SJCRH30 (cell line): ENCODE measurements around the gene HCRTR2. TPM values are rescaled to one million over a fixed set of nuclear protein-coding genes. Genes with fewer than 3 reads are reported as not detected.
A peak's percentile ranks its signal among the peaks of the same experiment; 100 is the strongest.
"Not testable (repeated sequence)": the region's sequence is repeated elsewhere in the genome, so short reads cannot be mapped to it uniquely, and the experiment has no call there.

Source experiments
- DNase-seq, 2 experiments: peaks; one replicate each; pipeline ENCODE4 v3.0.0-alpha.2; 2015 to 2020
- H3K27ac ChIP-seq: fragments of 250-450 bp; sonication (Bioruptor Pico); 2 replicates; pipeline ENCODE4 v1.5.1; 2020; ENCODE audit warnings: mild to moderate bottlenecking, moderate library complexity
- H3K27me3 ChIP-seq: fragments of 250-450 bp; sonication (Bioruptor Pico); 2 replicates; pipeline ENCODE4 v1.5.1; 2020; ENCODE audit warnings: mild to moderate bottlenecking, moderate library complexity
- H3K36me3 ChIP-seq: fragments of 250-450 bp; sonication (Bioruptor Pico); 2 replicates; pipeline ENCODE4 v1.5.1; 2020; ENCODE audit warnings: mild to moderate bottlenecking, moderate library complexity
- H3K4me1 ChIP-seq: fragments of 250-450 bp; sonication (Bioruptor Pico); 2 replicates; pipeline ENCODE4 v1.5.1; 2020; ENCODE audit warnings: mild to moderate bottlenecking, moderate library complexity
- H3K4me3 ChIP-seq: fragments of 250-450 bp; sonication (Bioruptor Pico); 2 replicates; pipeline ENCODE4 v1.5.1; 2020; ENCODE audit warnings: mild to moderate bottlenecking, moderate library complexity
- H3K9me3 ChIP-seq: fragments of 250-450 bp; sonication (Bioruptor Pico); replicated peaks from 2 replicates; pipeline ENCODE4 v1.5.1; 2020; ENCODE audit warnings: mild to moderate bottlenecking, moderate library complexity
- total RNA-seq: library from RNA; depleted of rRNA; stranded (reverse); fragments of >200 nt; shearing (Covaris generic); gene quantifications from 2 replicates; pipeline ENCODE4 v1.2.3, GENCODE V29; 2014

HCRTR2 gene
- total RNA-seq, 1 experiment from 2014 or later: 0.04 TPM

DNA sequence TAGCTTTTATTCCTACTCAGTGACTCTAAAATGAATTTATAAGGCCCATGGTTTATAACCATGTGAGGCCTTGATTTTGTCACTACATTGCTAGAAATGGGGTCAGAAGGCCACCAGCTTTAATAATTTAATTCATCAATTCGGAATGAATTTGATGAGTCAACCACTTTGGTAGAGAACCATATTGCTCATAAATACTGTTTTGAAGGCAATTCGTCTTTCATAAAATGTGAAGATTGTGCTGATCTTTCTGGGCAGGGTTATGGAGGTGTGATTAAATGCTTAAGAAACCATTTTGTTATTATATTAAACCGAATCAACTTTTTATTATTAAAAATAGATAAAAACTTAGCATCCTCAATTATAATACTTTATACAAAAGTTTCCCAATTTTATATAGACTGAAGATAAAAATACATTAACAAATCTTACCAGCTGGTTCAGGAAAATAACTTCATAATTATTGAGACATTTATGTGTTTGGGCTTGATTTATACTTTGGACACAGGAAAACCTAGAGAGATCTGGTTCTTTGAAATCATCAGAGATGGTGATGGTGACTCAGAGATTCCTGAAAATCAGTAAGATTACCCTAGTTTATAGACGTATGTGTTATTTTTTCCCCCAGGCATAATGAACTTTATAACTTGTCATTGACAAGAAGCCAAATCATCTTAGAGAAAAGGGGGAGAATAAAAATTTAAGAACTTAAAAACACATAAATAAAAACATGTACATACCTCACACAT, 10.6 kb downstream of the HCRTR2 start:
- H3K9me3 ChIP-seq: no peaks in the 10 kb centered on the region
- H3K27ac ChIP-seq: no peak overlapping the region
- H3K27me3 ChIP-seq: no peaks in the 10 kb centered on the region
- H3K4me1 ChIP-seq: peaks cover 9% of the 10 kb centered on the region
- no peak for DNase-seq
- no peaks in the 10 kb centered on the region for H3K36me3 ChIP-seq
- no peak overlapping the region for H3K4me3 ChIP-seq

DNA sequence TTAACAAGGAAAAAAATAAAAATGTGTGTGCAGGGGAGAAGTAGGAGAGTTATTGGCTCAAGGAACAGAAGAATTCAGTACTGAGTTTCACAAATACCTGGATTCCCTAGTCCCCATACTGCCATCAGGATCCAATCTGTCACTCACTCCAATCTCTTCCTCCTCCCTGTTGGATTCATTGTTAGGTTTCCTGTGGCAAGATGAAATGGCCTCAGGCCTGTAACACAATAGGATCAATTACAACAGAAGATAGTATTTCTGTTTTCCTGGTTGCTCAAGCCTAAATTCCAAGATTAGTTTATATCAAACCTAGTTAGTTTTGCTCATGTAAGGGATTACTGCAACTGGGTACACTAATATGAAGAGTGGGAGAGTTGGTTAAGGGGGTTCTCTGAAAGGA, 24.4 kb downstream of the HCRTR2 start:
- Histone ChIP-seq H3K27me3 (no peaks in the 10 kb centered on the region), H3K27ac (no peak overlapping the region), H3K36me3 (no peaks in the 10 kb centered on the region), H3K9me3 (no peaks in the 10 kb centered on the region), H3K4me1 (no peaks in the 10 kb centered on the region; the same call in 1 of the 2 replicates), H3K4me3 (no peak overlapping the region)
- no peak for DNase-seq

DNA sequence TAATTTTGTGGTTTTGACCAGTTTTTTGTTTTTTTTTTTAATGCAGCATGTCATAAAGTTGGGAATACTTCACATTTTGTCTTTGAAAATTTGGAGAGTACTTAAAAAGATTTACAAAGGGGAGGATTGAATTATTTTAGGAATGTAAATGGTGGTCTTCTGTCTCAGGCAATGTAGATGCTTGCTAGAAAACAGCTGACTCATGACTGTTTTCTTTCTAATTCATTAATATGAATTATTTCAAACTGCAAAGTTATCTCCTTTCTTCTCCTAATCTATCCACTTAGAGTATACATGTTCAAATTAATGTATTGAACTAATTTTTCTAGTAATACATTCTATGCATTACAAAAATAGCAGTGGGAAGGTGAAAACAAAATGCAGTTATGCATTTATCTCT, 24.9 kb downstream of the HCRTR2 start:
- Histone ChIP-seq H3K27ac (no peak overlapping the region), H3K4me1 (no peaks in the 10 kb centered on the region; the same call in 1 of the 2 replicates), H3K9me3 (no peaks in the 10 kb centered on the region), H3K27me3 (no peaks in the 10 kb centered on the region), H3K36me3 (no peaks in the 10 kb centered on the region), H3K4me3 (no peak overlapping the region)
- no peak for DNase-seq

DNA sequence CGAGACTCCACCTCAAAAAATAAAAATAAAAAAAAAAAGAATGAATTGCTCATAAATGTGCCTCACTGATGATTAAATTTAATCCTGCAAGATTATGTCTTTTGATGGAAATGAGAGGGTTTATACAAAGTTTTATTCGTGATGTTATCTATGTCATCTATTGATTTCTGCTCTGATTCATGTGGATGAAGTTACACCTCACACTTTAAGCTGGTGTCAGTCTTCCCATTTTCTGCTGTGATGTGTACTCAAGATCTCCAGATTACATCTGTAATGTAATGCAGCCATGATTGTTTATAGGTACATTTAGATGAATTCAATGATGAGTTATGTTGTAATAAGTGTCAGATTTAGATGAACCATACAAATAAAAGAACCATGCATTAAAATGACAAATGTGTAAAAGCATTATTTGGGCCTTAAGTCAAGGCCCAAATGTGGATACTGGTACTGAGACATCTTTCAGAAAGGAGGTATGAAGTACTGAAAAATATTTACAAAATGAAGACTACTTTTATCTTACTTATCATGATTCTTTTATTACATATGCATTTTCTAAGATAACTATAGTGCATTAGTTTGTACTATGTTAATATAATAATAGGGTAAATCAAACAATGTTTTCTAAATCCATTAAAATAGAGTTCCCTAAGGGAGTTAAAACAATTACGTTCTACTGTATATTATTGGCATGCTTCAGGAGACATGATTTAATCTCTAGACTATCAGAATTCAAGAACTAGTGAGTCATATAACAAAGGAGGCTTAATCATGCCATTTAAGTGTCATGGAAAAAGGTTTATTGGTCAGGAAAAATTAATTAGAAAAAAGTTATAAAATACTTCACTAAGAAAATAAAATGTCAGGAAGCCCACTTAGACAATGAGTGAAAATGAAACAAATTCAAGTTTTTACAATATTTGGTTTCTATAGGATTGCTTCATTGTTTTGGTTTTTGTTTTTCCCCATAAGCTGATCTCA, 34.5 kb downstream of the HCRTR2 start:
- Histone ChIP-seq H3K27me3 (no peaks in the 10 kb centered on the region), H3K4me1 (no peaks in the 10 kb centered on the region; the same call in 1 of the 2 replicates), H3K27ac (no peak overlapping the region), H3K36me3 (no peaks in the 10 kb centered on the region), H3K9me3 (no peaks in the 10 kb centered on the region), H3K4me3 (no peak overlapping the region)
- DNase-seq: no peak

DNA sequence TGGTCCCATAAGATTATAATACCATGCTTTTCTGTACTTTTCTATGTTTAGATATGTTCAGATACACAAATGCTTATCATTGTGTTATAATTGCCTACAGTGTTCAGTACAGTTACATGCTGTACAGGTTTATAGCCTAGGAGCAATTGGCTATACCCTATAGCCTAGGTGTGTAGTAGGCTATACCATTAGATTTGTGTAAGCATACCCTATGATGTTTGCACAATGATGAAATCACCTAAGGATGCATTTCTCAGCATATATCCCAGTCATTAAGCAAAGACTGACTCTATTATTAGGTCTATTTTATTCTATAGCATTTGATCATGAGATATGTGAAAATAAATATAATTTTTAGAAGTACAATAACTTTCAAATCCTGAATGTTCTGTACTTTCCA, 36.6 kb downstream of the HCRTR2 start:
- Histone ChIP-seq H3K27ac (no peak overlapping the region), H3K4me1 (no peaks in the 10 kb centered on the region; the same call in 1 of the 2 replicates), H3K36me3 (no peaks in the 10 kb centered on the region), H3K9me3 (no peaks in the 10 kb centered on the region), H3K27me3 (no peaks in the 10 kb centered on the region), H3K4me3 (no peak overlapping the region)
- DNase-seq: no peak

DNA sequence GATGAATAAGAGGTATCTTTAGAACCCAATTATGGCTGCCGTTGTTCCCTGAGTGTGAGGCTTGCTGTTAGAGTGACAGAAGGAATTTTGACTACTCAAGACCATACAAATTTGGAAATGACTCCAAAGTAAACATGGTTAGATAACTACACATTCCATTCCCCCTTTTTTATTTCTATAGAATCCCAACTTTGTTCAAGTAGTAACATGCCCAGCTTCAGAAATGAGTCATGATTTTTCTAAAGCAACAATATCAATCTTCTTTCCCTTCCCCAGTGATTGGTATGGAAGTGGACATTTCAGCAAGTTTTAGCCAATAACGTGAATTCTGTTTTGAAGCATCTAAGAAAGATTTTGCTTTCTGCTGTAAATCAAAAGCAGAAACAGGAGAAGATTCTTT, 37.8 kb downstream of the HCRTR2 start:
- Histone ChIP-seq H3K27ac (no peak overlapping the region), H3K27me3 (no peaks in the 10 kb centered on the region), H3K4me1 (no peaks in the 10 kb centered on the region; the same call in 1 of the 2 replicates), H3K9me3 (no peaks in the 10 kb centered on the region), H3K36me3 (no peaks in the 10 kb centered on the region), H3K4me3 (no peak overlapping the region)
- DNase-seq: no peak

DNA sequence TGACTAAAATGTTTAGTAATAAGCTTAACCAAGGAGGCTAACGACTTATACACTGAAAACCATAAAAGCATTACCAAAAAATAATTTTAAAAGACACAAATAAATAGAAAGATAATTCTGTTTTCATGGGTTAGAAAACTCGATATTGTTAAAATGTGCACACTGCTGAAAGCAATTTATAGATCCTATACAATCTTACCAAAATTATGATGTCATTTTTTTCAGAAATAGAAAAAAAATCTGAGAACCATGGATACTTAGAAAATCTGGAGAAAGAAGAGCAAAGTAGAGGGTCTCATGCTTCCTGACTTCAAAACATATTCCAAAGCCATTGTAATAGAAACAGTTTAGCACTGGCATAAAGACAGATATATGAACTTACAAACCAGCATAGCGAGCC, 46.6 kb downstream of the HCRTR2 start:
- H3K4me3 ChIP-seq: no peak overlapping the region
- no peaks in the 10 kb centered on the region for H3K36me3 ChIP-seq
- no peak overlapping the region for H3K27ac ChIP-seq
- H3K9me3 ChIP-seq: no peaks in the 10 kb centered on the region
- no peak for DNase-seq
- no peaks in the 10 kb centered on the region for H3K27me3 ChIP-seq
- no peaks in the 10 kb centered on the region for H3K4me1 ChIP-seq

DNA sequence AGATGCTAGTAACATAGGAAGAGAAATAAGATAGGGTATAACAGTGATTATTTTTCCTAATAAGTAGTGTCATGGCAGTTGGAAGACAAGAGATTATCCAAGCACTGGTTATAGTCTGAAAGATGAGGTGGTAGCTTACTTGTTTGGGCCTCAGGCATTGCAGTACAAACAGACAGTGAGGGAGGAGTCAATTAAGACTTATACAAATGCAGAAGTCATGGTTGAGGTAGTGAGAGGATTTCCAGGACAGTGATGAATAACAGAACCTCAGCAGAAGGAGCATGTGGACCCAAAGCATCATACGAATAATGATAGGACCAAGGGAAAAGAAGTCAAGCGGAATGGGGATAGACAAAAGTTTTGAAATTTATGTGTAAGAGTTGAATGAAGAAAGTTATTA, 53.5 kb downstream of the HCRTR2 start:
- no peaks in the 10 kb centered on the region for H3K9me3 ChIP-seq
- no peaks in the 10 kb centered on the region for H3K27me3 ChIP-seq
- H3K27ac ChIP-seq: no peak overlapping the region
- H3K4me3 ChIP-seq: no peak overlapping the region
- H3K4me1 ChIP-seq: no peaks in the 10 kb centered on the region
- H3K36me3 ChIP-seq: no peaks in the 10 kb centered on the region
- DNase-seq: no peak

DNA sequence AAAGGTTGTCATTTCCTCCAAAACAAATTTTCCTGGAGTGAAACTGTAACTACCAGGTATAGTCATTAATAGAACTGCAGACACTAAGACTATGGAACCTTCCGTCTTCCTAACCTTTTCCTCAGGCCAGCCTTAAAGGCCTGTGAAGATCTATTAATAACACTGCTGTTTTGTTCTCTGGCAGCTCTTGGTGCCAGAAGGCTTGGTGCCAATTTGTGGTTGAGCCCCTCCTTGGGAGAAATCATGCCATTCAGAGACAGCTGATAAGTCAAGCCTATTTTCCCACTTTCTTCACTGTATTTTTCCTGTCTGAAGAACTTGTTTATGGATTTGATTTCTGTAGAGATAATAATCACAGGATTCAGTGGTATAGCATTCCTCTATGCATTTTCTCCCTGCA, 64.8 kb downstream of the HCRTR2 start:
- Histone ChIP-seq H3K4me3 (no peak overlapping the region), H3K9me3 (no peaks in the 10 kb centered on the region), H3K27ac (no peak overlapping the region), H3K36me3 (no peaks in the 10 kb centered on the region), H3K4me1 (peaks cover 5% of the 10 kb centered on the region; the same call in 1 of the 2 replicates), H3K27me3 (no peaks in the 10 kb centered on the region)
- DNase-seq: peak; percentile 58 to 66

DNA sequence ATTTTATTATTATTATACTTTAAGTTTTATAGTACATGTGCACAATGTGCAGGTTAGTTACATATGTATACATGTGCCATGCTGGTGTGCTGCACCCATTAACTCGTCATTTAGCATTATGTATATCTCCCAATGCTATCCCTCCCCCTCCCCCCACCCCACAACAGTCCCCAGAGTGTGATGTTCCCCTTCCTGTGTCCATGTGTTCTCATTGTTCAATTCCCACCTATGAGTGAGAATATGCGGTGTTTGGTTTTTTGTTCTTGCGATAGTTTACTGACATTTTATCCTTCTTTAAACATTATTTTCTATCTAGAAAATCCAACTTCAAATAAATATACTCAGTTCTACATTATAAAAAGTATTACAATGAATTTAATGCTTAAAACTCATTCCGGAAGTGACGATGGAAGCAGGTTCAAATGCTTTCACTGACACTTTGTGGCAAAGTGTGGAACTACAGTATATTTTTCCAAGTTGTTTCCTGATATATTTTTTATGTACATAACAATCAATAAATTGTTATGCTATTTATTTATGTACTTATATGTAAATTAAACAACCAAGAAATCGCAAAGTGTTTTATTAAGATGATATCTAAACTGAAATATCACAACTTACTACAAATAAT, 66.8 kb downstream of the HCRTR2 start:
- not testable (repeated sequence) for H3K4me3 ChIP-seq, H3K36me3 ChIP-seq, H3K27me3 ChIP-seq, H3K27ac ChIP-seq, H3K9me3 ChIP-seq, H3K4me1 ChIP-seq
- peak in 1 of 2 experiments; percentile 31 for DNase-seq

DNA sequence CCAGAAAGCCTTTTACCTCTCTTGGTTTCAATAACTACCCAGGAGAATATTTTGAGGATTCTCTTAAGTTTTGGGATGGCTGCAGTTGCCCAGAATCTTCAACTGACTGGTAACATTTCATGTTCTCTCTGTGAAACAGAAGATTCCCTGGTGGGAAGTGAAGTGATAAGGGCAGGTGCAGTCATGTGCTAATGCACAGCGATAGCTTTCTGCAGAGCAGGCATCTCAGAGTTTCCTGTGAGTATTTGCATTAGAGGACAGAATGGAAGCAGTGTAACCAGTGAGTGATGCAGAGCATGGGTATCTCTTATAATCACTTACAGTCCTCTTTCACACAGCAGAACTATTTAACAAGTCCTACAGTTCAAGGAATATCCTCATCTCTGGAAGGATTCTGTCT, 76.1 kb downstream of the HCRTR2 start:
- no peaks in the 10 kb centered on the region for H3K4me1 ChIP-seq
- H3K27me3 ChIP-seq: no peaks in the 10 kb centered on the region
- H3K9me3 ChIP-seq: no peaks in the 10 kb centered on the region
- no peak overlapping the region for H3K4me3 ChIP-seq
- peak; percentile 4 to 48 for DNase-seq
- H3K27ac ChIP-seq: no peak overlapping the region
- H3K36me3 ChIP-seq: no peaks in the 10 kb centered on the region

DNA sequence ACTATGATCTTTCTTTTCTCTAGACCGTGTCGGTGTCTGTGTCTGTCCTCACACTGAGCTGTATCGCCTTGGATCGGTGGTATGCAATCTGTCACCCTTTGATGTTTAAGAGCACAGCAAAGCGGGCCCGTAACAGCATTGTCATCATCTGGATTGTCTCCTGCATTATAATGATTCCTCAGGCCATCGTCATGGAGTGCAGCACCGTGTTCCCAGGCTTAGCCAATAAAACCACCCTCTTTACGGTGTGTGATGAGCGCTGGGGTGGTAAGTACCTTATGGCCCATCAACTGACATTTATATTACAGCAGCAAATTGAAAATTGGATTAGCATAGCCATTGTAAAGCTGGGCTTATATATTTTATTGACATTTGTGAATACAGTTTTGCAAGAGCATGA, 80.8 kb downstream of the HCRTR2 start:
- no peak for DNase-seq
- Histone ChIP-seq H3K36me3 (no peaks in the 10 kb centered on the region), H3K27me3 (no peaks in the 10 kb centered on the region), H3K4me1 (no peaks in the 10 kb centered on the region), H3K27ac (no peak overlapping the region), H3K9me3 (no peaks in the 10 kb centered on the region), H3K4me3 (no peak overlapping the region)

DNA sequence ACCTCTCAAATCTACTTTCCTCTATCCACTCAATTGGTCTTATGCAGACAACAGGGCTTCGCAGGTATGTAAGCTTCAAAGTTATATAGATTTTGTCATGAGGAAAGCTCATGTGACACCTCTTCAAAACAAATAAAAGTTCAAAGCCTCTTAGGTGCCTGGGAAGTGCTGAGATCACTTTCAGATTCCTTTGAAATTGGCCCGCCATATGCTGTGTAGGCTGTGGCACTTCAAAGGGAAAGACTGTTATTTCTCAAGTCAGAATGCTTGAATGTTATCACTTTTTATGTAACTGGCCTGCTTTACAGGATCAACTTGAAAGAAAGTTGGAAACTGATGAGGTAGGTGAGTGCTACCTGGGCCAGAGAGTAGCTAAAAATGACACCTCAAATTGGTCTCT, 85.9 kb downstream of the HCRTR2 start:
- H3K36me3 ChIP-seq: no peaks in the 10 kb centered on the region
- no peaks in the 10 kb centered on the region for H3K9me3 ChIP-seq
- H3K4me1 ChIP-seq: no peaks in the 10 kb centered on the region
- H3K27me3 ChIP-seq: no peaks in the 10 kb centered on the region
- no peak for DNase-seq
- no peak overlapping the region for H3K27ac ChIP-seq
- no peak overlapping the region for H3K4me3 ChIP-seq

DNA sequence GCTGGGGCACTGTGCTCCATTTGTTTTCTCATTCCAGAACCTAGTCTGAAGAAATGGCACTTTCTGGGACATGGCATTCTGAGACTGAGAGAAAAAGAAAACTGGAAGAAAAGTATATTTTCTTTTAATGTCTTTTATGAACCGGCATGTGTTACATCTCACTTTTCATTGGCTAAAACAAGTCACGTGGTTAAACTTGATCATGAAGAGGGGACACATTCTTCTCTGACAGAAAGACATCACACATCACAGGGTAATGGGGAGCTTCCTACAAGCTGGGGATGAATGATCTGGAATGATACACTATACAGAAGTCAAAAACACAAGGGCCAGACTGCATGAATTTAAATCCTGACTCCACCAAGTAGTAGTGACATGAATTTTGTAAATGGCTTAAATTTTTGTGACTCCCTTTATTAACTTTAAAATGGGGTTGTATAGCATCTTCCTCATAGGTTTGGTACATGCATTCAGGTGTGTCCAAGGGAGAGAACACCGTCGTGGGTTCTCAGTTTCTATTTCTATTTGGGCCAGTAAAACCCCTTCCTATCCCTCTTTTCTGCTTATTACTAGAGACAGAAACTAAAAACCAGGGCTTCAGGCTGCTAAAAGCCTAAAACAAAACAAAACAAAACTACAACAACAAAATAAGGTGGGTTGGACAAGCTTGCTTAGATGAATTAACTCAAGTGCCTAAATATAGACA, 91.2 kb downstream of the HCRTR2 start:
- no peaks in the 10 kb centered on the region for H3K36me3 ChIP-seq

More for the DNA sequence above, 91.2 kb downstream of the HCRTR2 start:
- no peak for DNase-seq
- Histone ChIP-seq H3K27me3 (no peaks in the 10 kb centered on the region), H3K9me3 (no peaks in the 10 kb centered on the region), H3K4me3 (no peak overlapping the region), H3K4me1 (no peaks in the 10 kb centered on the region), H3K27ac (no peak overlapping the region)
